PC-3 (cell line): ENCODE data around the gene OR4K5. TPM values are rescaled to one million over a fixed set of nuclear protein-coding genes. Genes with fewer than 3 reads are reported as not detected.

Experiments
- ATAC-seq: fragments of 200-7000 bp; cut with Tn5 transposase; 2 replicates; pipeline ENCODE4 v1.9.1; 2020; ENCODE audit warnings: mild to moderate bottlenecking, moderate library complexity
- BruUV-seq: library from RNA; stranded (reverse); fragments of 400-500 nt; replicated peaks from 2 replicates; lab custom pipeline; 2021; lab: Mats Ljungman, UMichigan
- CTCF ChIA-PET: fragments of 300-600 bp; sonication (Branson Sonifier 250); formaldehyde crosslinking; loops from one replicate; lab custom pipeline; 2022; ENCODE audit warnings: antibody characterized with exemption; lab: Charles Lee
- POLR2A ChIA-PET: fragments of 300-600 bp; sonication (Branson Sonifier 250); formaldehyde crosslinking; loops from one replicate; lab custom pipeline; 2022; ENCODE audit warnings: antibody characterized with exemption; ENCODE audit not compliant: unreplicated experiment; lab: Charles Lee
- DNase-seq: peaks from one replicate; pipeline ENCODE4 v3.0.0-alpha.2; 2015
- H2AFZ ChIP-seq: fragments of 300-600 bp; sonication (generic); 2 replicates; pipeline ENCODE4 v1.6.0; 2016; ENCODE audit warnings: antibody characterized with exemption, low read length
- H3F3A ChIP-seq: fragments of 300-600 bp; sonication (generic); one replicate; pipeline ENCODE4 v1.6.0; 2017; ENCODE audit warnings: antibody characterized with exemption, low read length, control low read depth, mild to moderate bottlenecking; ENCODE audit not compliant: unreplicated experiment
- H3K27ac ChIP-seq: fragments of 300-600 bp; sonication (generic); 2 replicates; pipeline ENCODE4 v1.5.1; 2016; ENCODE audit warnings: mild to moderate bottlenecking, low read length
- H3K27me3 ChIP-seq: fragments of 300-600 bp; sonication (generic); 2 replicates; pipeline ENCODE4 v1.6.1; 2016; ENCODE audit warnings: low read length, mixed read lengths
- H3K36me3 ChIP-seq: fragments of 300-600 bp; sonication (generic); 2 replicates; pipeline ENCODE4 v1.6.1; 2016; ENCODE audit warnings: low read depth, mixed run types, low read length, mixed read lengths
- H3K4me1 ChIP-seq: fragments of 300-600 bp; sonication (generic); 2 replicates; pipeline ENCODE4 v1.5.1; 2016; ENCODE audit warnings: low read length; ENCODE audit not compliant: insufficient read depth
- H3K4me2 ChIP-seq: fragments of 300-600 bp; sonication (generic); 2 replicates; pipeline ENCODE4 v1.6.0; 2016; ENCODE audit warnings: low read length
- H3K4me3 ChIP-seq: fragments of 300-600 bp; sonication (generic); 2 replicates; pipeline ENCODE4 v1.5.1; 2016; ENCODE audit warnings: mild to moderate bottlenecking, low read length, mixed read lengths
- H3K79me2 ChIP-seq: fragments of 300-600 bp; sonication (generic); 2 replicates; pipeline ENCODE4 v1.6.1; 2017; ENCODE audit warnings: low read length, mixed read lengths
- H3K9ac ChIP-seq: fragments of 300-600 bp; sonication (generic); 2 replicates; pipeline ENCODE4 v1.6.0; 2016; ENCODE audit warnings: mild to moderate bottlenecking, low read length
- H3K9me2 ChIP-seq: fragments of 300-600 bp; sonication (generic); replicated peaks from 2 replicates; pipeline ENCODE4 v1.6.1; 2016; ENCODE audit warnings: mixed run types, low read length, mixed read lengths
- H3K9me3 ChIP-seq: fragments of 300-600 bp; sonication (generic); 2 replicates; pipeline ENCODE4 v1.6.1; 2016; ENCODE audit warnings: low read length, mixed read lengths
- H4K20me1 ChIP-seq: fragments of 300-600 bp; sonication (generic); 2 replicates; pipeline ENCODE4 v1.6.1; 2016; ENCODE audit warnings: low read length, mixed read lengths
- EZH2 ChIP-seq: fragments of 300-600 bp; sonication (generic); IDR thresholded peaks from one replicate; pipeline ENCODE4 v1.6.1; 2017; ENCODE audit warnings: antibody characterized with exemption, mild to moderate bottlenecking, low read length; ENCODE audit not compliant: unreplicated experiment
- EZH2phosphoT487 ChIP-seq: fragments of 300-600 bp; sonication (generic); IDR thresholded peaks from 2 replicates; pipeline ENCODE4 v1.6.1; 2018; ENCODE audit warnings: mild to moderate bottlenecking, antibody characterized with exemption, low read length, borderline replicate concordance
- intact Hi-C: fragments of 100-400 bp; cut with micrococcal nuclease; formaldehyde crosslinking; loops from 2 replicates; pipeline ENCODE4 v1.9.0; 2023
- total RNA-seq: library from RNA; depleted of rRNA; stranded (reverse); fragments of >200 nt; gene quantifications from 2 replicates; pipeline ENCODE4 v1.2.3, GENCODE V29; 2014
- TF ChIP-seq, protein P1 (sequence below): fragments of 300-600 bp; sonication (generic); conservative IDR thresholded peaks from 2 replicates; pipeline ENCODE4 v1.5.1; 2017; ENCODE audit warnings: antibody characterized with exemption, low read depth, mild to moderate bottlenecking, low read length

OR4K5 gene
- total RNA-seq, 1 experiment from 2014 or later: not detected

- H4K20me1 ChIP-seq: no peaks in the 10 kb centered on the region
- H3K4me3 ChIP-seq: no peak overlapping the region
- no peaks in the 10 kb centered on the region for H3K36me3 ChIP-seq
- CTCF ChIA-PET: no interaction called here
- TF ChIP-seq, protein P1, sequence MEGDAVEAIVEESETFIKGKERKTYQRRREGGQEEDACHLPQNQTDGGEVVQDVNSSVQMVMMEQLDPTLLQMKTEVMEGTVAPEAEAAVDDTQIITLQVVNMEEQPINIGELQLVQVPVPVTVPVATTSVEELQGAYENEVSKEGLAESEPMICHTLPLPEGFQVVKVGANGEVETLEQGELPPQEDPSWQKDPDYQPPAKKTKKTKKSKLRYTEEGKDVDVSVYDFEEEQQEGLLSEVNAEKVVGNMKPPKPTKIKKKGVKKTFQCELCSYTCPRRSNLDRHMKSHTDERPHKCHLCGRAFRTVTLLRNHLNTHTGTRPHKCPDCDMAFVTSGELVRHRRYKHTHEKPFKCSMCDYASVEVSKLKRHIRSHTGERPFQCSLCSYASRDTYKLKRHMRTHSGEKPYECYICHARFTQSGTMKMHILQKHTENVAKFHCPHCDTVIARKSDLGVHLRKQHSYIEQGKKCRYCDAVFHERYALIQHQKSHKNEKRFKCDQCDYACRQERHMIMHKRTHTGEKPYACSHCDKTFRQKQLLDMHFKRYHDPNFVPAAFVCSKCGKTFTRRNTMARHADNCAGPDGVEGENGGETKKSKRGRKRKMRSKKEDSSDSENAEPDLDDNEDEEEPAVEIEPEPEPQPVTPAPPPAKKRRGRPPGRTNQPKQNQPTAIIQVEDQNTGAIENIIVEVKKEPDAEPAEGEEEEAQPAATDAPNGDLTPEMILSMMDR: no peak
- no peak for TF ChIP-seq EZH2
- no peak for TF ChIP-seq EZH2phosphoT487
- peaks cover 13% of the 10 kb centered on the region for H3K9me3 ChIP-seq
- intact Hi-C loops: loop anchor here (10.0 kb wide), 1 partner anchor 168 kb away; no protein-coding TSS in a partner anchor
- POLR2A ChIA-PET: no interaction called here
- no peaks in the 10 kb centered on the region for H3K79me2 ChIP-seq
- H3K9ac ChIP-seq: no peak overlapping the region
- no peaks in the 10 kb centered on the region for H3K9me2 ChIP-seq
- no peaks in the 10 kb centered on the region for H3K4me1 ChIP-seq
- no peak overlapping the region for H3K27ac ChIP-seq
- DNase-seq (no peak), ATAC-seq (no peak)
- H3K4me2 ChIP-seq: no peak overlapping the region
- no TSS peak for BruUV-seq
- no peaks in the 10 kb centered on the region for H3F3A ChIP-seq
- no peaks in the 10 kb centered on the region for H3K27me3 ChIP-seq
- no peak overlapping the region for H2AFZ ChIP-seq
These were observed 18.0 kb upstream of the OR4K5 start for GRCh38 chr14:19902409-19902808.

GRCh38 chr14:19906665-19907064 lies 13.7 kb upstream of the OR4K5 start:
- H2AFZ ChIP-seq: no peak overlapping the region
- CTCF ChIA-PET: no interaction called here
- no peaks in the 10 kb centered on the region for H3K27me3 ChIP-seq
- BruUV-seq: no TSS peak
- no peaks in the 10 kb centered on the region for H4K20me1 ChIP-seq
- DNase-seq (no peak), ATAC-seq (no peak)
- no peaks in the 10 kb centered on the region for H3F3A ChIP-seq
- no peaks in the 10 kb centered on the region for H3K4me1 ChIP-seq
- no peaks in the 10 kb centered on the region for H3K79me2 ChIP-seq
- POLR2A ChIA-PET: no interaction called here
- H3K4me2 ChIP-seq: no peak overlapping the region
- intact Hi-C loops: loop anchor here (10.0 kb wide), 1 partner anchor 172 kb away; no protein-coding TSS in a partner anchor
- TF ChIP-seq, protein P1: no peak
- TF ChIP-seq EZH2: no peak
- TF ChIP-seq EZH2phosphoT487: no peak
- no peak overlapping the region for H3K27ac ChIP-seq
- no peak overlapping the region for H3K9ac ChIP-seq
- 0 out of 2 replicates have a peak, but pooled peaks cover 4% of the 10 kb centered on the region for H3K9me3 ChIP-seq
- no peaks in the 10 kb centered on the region for H3K36me3 ChIP-seq
- H3K4me3 ChIP-seq: no peak overlapping the region
- no peaks in the 10 kb centered on the region for H3K9me2 ChIP-seq

DNA sequence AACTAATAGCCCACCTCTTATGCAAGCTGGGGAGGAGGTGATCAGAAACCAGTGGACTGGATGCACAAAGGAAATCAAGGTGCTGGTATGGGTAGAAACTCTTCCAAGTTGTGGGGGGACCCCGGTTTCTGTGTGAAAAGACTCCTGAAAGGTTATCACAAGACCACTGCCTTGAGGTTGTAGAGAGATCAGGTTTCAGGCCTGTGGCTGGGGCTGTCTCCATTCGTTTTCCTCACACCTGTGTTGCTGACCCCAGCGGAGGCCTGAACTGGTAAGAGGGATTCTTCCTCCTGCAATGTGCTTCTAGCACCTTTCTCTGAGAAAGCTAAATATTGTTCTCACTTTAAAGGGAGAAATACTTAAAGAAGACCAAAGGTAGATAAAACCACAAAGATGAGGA lies 9.3 kb upstream of the OR4K5 start:
- ChIA-PET CTCF (no interaction called here), POLR2A (no interaction called here)
- Histone ChIP-seq H4K20me1 (no peaks in the 10 kb centered on the region), H3K4me1 (no peaks in the 10 kb centered on the region), H3K4me2 (no peak overlapping the region), H3K9me3 (no peaks in the 10 kb centered on the region), H3K79me2 (no peaks in the 10 kb centered on the region), H3K9ac (no peak overlapping the region), H3F3A (no peaks in the 10 kb centered on the region), H3K4me3 (no peak overlapping the region), H3K27me3 (no peaks in the 10 kb centered on the region), H3K9me2 (no peaks in the 10 kb centered on the region), H3K36me3 (no peaks in the 10 kb centered on the region), H2AFZ (no peak overlapping the region), H3K27ac (no peak overlapping the region)
- no peak for TF ChIP-seq EZH2phosphoT487
- TF ChIP-seq, protein P1: no peak
- TF ChIP-seq EZH2: no peak
- no peak for ATAC-seq
- intact Hi-C loops: no loop called here
- DNase-seq: no peak
- BruUV-seq: no TSS peak
